NCI-H2196 (cell line): ENCODE data around the gene IL17RC.
A peak's percentile ranks its signal among the peaks of the same experiment; 100 is the strongest.
"Not testable (repeated sequence)": the region's sequence is repeated elsewhere in the genome, so short reads cannot be mapped to it uniquely, and the experiment has no call there.

Experiments
- DNase-seq: peaks from one replicate; lab custom pipeline; 2025; ENCODE audit not compliant: unreplicated experiment; lab: John Stamatoyannopoulos, UW

IL17RC gene

GRCh38 chr3:9914559-9915253 lies 2.2 kb upstream of the IL17RC start:
- no peak for DNase-seq

GRCh38 chr3:9915254-9916141 lies 1.4 kb upstream of the IL17RC start:
- DNase-seq = no peak

- no peak for DNase-seq
These were observed 558 bp upstream of the IL17RC start for GRCh38 chr3:9916346-9916733.

GRCh38 chr3:9917820-9918219 lies 922 bp downstream of the IL17RC start:
- no peak for DNase-seq

GRCh38 chr3:9918261-9919038 lies 1.6 kb downstream of the IL17RC start:
- no peak for DNase-seq

- DNase-seq = no peak
These were observed 11.3 kb downstream of the IL17RC start for GRCh38 chr3:9928158-9928557.

GRCh38 chr3:9930804-9931418 lies 14.0 kb downstream of the IL17RC start:
- no peak for DNase-seq

GRCh38 chr3:9932535-9932842 lies 15.6 kb downstream of the IL17RC start:
- no peak for DNase-seq

GRCh38 chr3:9932843-9933560 lies 16.1 kb downstream of the IL17RC start:
- peak; percentile 65 for DNase-seq

- DNase-seq = peak; percentile 83
These were observed 16.8 kb downstream of the IL17RC start, which contains the start of gene CRELD1 for GRCh38 chr3:9933561-9934234. Gene CRELD1, plus strand, starts transcription at chr3:9933834. Its CDS starts 605 bp downstream, at chr3:9934439.

GRCh38 chr3:9934235-9934621 lies 17.3 kb downstream of the IL17RC start:
- no peak for DNase-seq

- no peak for DNase-seq
These were observed 18.1 kb downstream of the IL17RC start for GRCh38 chr3:9934993-9935392.

GRCh38 chr3:9935966-9936510 lies 19.1 kb downstream of the IL17RC start:
- no peak for DNase-seq

- DNase-seq = no peak
These were observed 20.8 kb downstream of the IL17RC start for GRCh38 chr3:9937486-9938238.

GRCh38 chr3:9938966-9939365 lies 22.1 kb downstream of the IL17RC start:
- no peak for DNase-seq

- DNase-seq = not testable (repeated sequence)
These were observed 23.0 kb downstream of the IL17RC start for GRCh38 chr3:9939906-9940305.

- no peak for DNase-seq
These were observed 23.8 kb downstream of the IL17RC start for GRCh38 chr3:9940746-9941145.

- no peak for DNase-seq
These were observed 25.3 kb downstream of the IL17RC start for GRCh38 chr3:9942164-9942563.
